Esophagus muscularis mucosa (tissue), 4 donors: ENCODE results near the gene RPS10.
"Not testable (repeated sequence)": the region's sequence is repeated elsewhere in the genome, so short reads cannot be mapped to it uniquely, and the experiment has no call there.

Source experiments
- EP300 ChIP-seq: sonication (generic); formaldehyde crosslinking; IDR thresholded peaks from one replicate; pipeline ENCODE4 v1.6.1; 2017; ENCODE audit warnings: antibody characterized with exemption
- POLR2A ChIP-seq: fragments of 450-650 bp; IDR thresholded peaks from one replicate; pipeline ENCODE4 v1.6.1; 2017; ENCODE audit warnings: antibody characterized with exemption, moderate library complexity, mild to moderate bottlenecking, low read depth
- POLR2AphosphoS5 ChIP-seq, 2 donors: sonication (generic); formaldehyde crosslinking; IDR thresholded peaks; one replicate each; pipeline ENCODE4 v1.6.1; 2017; ENCODE audit warnings: antibody characterized with exemption in 2 of 2
- TF ChIP-seq, protein P1 (sequence below), 3 experiments: fragments of 200-600 bp in 2 of 3; fragments of 450-650 bp in 1 of 3; sonication (generic) in 2 of 3; IDR thresholded peaks; one replicate each; pipeline ENCODE4 v1.5.1; 2017 to 2019; ENCODE audit warnings: antibody characterized with exemption in 3 of 3, mild to moderate bottlenecking in 2 of 3, moderate library complexity in 1 of 3

DNA sequence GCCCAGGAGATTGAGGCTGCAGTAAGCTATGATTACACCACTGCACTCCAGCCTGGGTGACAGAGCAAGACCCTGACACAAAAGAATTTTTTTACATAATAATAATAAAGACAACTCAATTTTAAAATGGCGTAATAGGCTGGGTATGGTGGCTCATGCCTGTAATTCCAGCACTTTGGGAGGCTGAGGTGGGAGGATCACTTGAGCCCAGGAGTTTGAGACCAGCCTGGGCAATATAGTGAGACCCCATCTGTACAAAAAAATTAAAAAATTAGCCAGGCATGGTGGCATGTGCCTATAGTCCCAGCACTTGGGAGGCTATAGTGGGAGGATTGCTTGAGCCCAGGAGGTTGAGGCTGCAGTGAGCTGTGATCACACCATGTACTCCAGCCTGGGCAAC lies 18.0 kb downstream of the RPS10 start:
- TF ChIP-seq POLR2A; POLR2AphosphoS5 (IDR thresholded peaks at IDR 0.05); EP300: not testable (repeated sequence)
- TF ChIP-seq, protein P1, sequence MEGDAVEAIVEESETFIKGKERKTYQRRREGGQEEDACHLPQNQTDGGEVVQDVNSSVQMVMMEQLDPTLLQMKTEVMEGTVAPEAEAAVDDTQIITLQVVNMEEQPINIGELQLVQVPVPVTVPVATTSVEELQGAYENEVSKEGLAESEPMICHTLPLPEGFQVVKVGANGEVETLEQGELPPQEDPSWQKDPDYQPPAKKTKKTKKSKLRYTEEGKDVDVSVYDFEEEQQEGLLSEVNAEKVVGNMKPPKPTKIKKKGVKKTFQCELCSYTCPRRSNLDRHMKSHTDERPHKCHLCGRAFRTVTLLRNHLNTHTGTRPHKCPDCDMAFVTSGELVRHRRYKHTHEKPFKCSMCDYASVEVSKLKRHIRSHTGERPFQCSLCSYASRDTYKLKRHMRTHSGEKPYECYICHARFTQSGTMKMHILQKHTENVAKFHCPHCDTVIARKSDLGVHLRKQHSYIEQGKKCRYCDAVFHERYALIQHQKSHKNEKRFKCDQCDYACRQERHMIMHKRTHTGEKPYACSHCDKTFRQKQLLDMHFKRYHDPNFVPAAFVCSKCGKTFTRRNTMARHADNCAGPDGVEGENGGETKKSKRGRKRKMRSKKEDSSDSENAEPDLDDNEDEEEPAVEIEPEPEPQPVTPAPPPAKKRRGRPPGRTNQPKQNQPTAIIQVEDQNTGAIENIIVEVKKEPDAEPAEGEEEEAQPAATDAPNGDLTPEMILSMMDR (IDR thresholded peaks at IDR 0.05), result not testable (repeated sequence)
